DND-41 (cell line): ENCODE data around the gene EPHB2.

ENCODE experiments used
- ATAC-seq: fragments of 200-7000 bp; cut with Tn5 transposase; 3 replicates; pipeline ENCODE4 v1.9.1; 2021; ENCODE audit warnings: low read depth; ENCODE audit not compliant: insufficient read depth
- DNase-seq: peaks from one replicate; pipeline ENCODE4 v3.0.0-alpha.2; 2020
- H2AFZ ChIP-seq: 2 replicates; pipeline ENCODE4 v1.6.0; 2012; ENCODE audit warnings: low read depth, low read length
- H3K27ac ChIP-seq: 2 replicates; pipeline ENCODE4 v1.5.1; 2012; ENCODE audit warnings: low read length, inconsistent platforms
- H3K27me3 ChIP-seq: fragments of 200-600 bp; sonication (generic); 2 replicates; pipeline ENCODE4 v1.6.0; 2012; ENCODE audit warnings: low read length, mild to moderate bottlenecking, inconsistent platforms; ENCODE audit not compliant: insufficient read depth, poor library complexity
- H3K36me3 ChIP-seq: 2 replicates; pipeline ENCODE4 v1.5.1; 2012; ENCODE audit warnings: low read length, inconsistent platforms; ENCODE audit not compliant: insufficient read depth
- H3K4me1 ChIP-seq: 2 replicates; pipeline ENCODE4 v1.5.1; 2012; ENCODE audit warnings: mild to moderate bottlenecking, low read length; ENCODE audit not compliant: insufficient read depth
- H3K4me2 ChIP-seq: 2 replicates; pipeline ENCODE4 v1.6.0; 2012; ENCODE audit warnings: mild to moderate bottlenecking, moderate library complexity, low read length, inconsistent platforms; ENCODE audit not compliant: insufficient read depth
- H3K4me3 ChIP-seq, 2 experiments: fragments of 200-600 bp in 1 of 2; shearing (Covaris generic) in 1 of 2; 2 replicates each; pipeline ENCODE4 v1.5.1; 2012 to 2016; ENCODE audit warnings: inconsistent platforms in 2 of 2, low read length in 2 of 2, mild to moderate bottlenecking in 2 of 2, low read depth in 1 of 2, moderate library complexity in 1 of 2
- H3K79me2 ChIP-seq: 2 replicates; pipeline ENCODE4 v1.6.0; 2012; ENCODE audit warnings: low read length, inconsistent platforms; ENCODE audit not compliant: insufficient read depth
- H3K9ac ChIP-seq: 2 replicates; pipeline ENCODE4 v1.6.0; 2012; ENCODE audit warnings: low read depth, mild to moderate bottlenecking, inconsistent platforms, low read length, moderate library complexity
- H3K9me3 ChIP-seq: 2 replicates; pipeline ENCODE4 v1.5.1; 2012; ENCODE audit warnings: low read length, moderate library complexity, mild to moderate bottlenecking, inconsistent platforms; ENCODE audit not compliant: insufficient read depth, severe bottlenecking
- H4K20me1 ChIP-seq: 2 replicates; pipeline ENCODE4 v1.6.0; 2012; ENCODE audit warnings: low read length; ENCODE audit not compliant: insufficient read depth
- CTCF ChIP-seq: IDR thresholded peaks from 2 replicates; pipeline ENCODE4 v1.5.1; 2012; ENCODE audit warnings: borderline replicate concordance, low read length, moderate library complexity, mild to moderate bottlenecking; ENCODE audit not compliant: poor library complexity, severe bottlenecking; ENCODE audit errors: extremely low read depth
- EZH2 ChIP-seq: IDR thresholded peaks from 3 replicates; pipeline ENCODE4 v1.6.1; 2012; ENCODE audit warnings: borderline replicate concordance, low read depth, mild to moderate bottlenecking, moderate library complexity, low read length, inconsistent platforms; ENCODE audit not compliant: severe bottlenecking

EPHB2 gene

DNA sequence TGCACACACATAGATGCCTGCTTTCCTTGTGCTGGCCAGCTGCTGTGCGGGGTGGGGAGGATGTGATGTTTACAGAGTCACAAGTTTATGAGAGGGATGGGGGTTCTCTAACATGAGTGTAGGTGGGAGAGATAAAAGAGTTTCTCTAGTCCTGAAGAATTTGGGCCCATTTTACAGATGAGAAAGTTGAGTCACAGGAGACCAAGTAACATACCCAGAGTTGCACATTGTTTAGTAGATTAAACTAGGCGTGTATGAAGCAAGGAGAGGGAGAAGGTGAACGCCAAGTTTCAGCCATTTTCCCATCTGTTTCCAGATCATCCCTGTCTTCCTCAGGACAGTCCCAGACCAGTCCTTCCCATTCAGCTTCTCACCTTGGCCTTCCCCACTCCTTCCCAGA is 126.7 kb downstream of the EPHB2 start:
- Histone ChIP-seq H3K9me3 (no peaks in the 10 kb centered on the region), H4K20me1 (0 out of 2 replicates have a peak, but pooled peaks cover 8% of the 10 kb centered on the region), H3K4me3 (no peak overlapping the region), H3K27me3 (peaks cover 4% of the 10 kb centered on the region), H3K4me2 (no peak overlapping the region), H3K27ac (no peak overlapping the region), H2AFZ (no peak overlapping the region), H3K36me3 (no peaks in the 10 kb centered on the region), H3K9ac (no peak overlapping the region), H3K79me2 (no peaks in the 10 kb centered on the region), H3K4me1 (no peaks in the 10 kb centered on the region)
- no peak for TF ChIP-seq CTCF
- no peak for TF ChIP-seq EZH2
- ATAC-seq (no peak), DNase-seq (no peak)

- Histone ChIP-seq H3K79me2 (no peaks in the 10 kb centered on the region), H3K27me3 (peaks cover 8% of the 10 kb centered on the region), H3K27ac (no peak overlapping the region), H3K4me2 (no peak overlapping the region), H3K4me3 (no peak overlapping the region), H3K36me3 (no peaks in the 10 kb centered on the region), H3K9ac (no peak overlapping the region), H3K9me3 (no peaks in the 10 kb centered on the region), H4K20me1 (0 out of 2 replicates have a peak, but pooled peaks cover 8% of the 10 kb centered on the region), H3K4me1 (no peaks in the 10 kb centered on the region), H2AFZ (no peak overlapping the region)
- DNase-seq (no peak), ATAC-seq (no peak)
- TF ChIP-seq CTCF (no peak), EZH2 (no peak)
Observed at GRCh38 chr1:22838965-22839364, 128.3 kb downstream of the EPHB2 start.

GRCh38 chr1:22839806-22840205 is 129.2 kb downstream of the EPHB2 start:
- H3K27ac ChIP-seq = no peak overlapping the region
- H3K79me2 ChIP-seq = no peaks in the 10 kb centered on the region
- H3K4me2 ChIP-seq = no peak overlapping the region
- no peaks in the 10 kb centered on the region for H3K9me3 ChIP-seq
- H3K27me3 ChIP-seq = peaks cover 6% of the 10 kb centered on the region
- no peak overlapping the region for H2AFZ ChIP-seq
- TF ChIP-seq EZH2 (no peak), CTCF (no peak)
- H3K9ac ChIP-seq = no peak overlapping the region
- H3K4me1 ChIP-seq = no peaks in the 10 kb centered on the region
- DNase-seq = no peak
- H3K4me3 ChIP-seq = no peak overlapping the region
- no peaks in the 10 kb centered on the region for H3K36me3 ChIP-seq
- H4K20me1 ChIP-seq = 0 out of 2 replicates have a peak, but pooled peaks cover 8% of the 10 kb centered on the region
- ATAC-seq = no peak

DNA sequence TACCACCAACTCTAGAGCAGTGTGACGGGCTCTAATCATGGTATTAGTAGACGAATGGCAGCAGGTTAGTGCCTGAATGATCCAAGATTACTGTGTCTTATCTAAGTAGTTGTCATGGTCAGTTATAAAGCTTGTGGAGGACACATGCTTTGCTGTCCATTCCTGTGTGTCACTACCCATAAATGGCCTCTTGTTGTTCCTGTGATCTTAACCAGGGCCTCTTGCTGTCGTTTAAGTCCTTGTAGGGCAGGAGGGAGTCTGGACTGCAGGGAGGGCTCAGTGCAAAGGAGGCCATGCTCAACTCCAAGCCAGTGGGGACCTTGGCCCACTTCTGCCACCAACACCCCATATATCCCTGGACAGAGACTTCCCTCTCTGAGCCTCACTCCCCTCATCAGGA is 130.5 kb downstream of the EPHB2 start:
- no peak overlapping the region for H3K4me2 ChIP-seq
- H3K36me3 ChIP-seq = no peaks in the 10 kb centered on the region
- no peak overlapping the region for H3K27ac ChIP-seq
- peaks cover 10% of the 10 kb centered on the region for H3K27me3 ChIP-seq
- no peak for DNase-seq
- no peaks in the 10 kb centered on the region for H3K79me2 ChIP-seq
- H2AFZ ChIP-seq = no peak overlapping the region
- 0 out of 2 replicates have a peak, but pooled peaks cover 8% of the 10 kb centered on the region for H4K20me1 ChIP-seq
- H3K4me1 ChIP-seq = no peaks in the 10 kb centered on the region
- H3K4me3 ChIP-seq = no peak overlapping the region
- ATAC-seq = no peak
- no peaks in the 10 kb centered on the region for H3K9me3 ChIP-seq
- TF ChIP-seq EZH2 (no peak), CTCF (no peak)
- no peak overlapping the region for H3K9ac ChIP-seq
